Activated CD4-positive, alpha-beta T cell treated with anti-CD3 and anti-CD28 coated beads for 36 hours (primary cell): ENCODE measurements around the gene C1orf141. TPM values are rescaled to one million over a fixed set of nuclear protein-coding genes. Genes with fewer than 3 reads are reported as not detected.
"Not testable (repeated sequence)": the region's sequence is repeated elsewhere in the genome, so short reads cannot be mapped to it uniquely, and the experiment has no call there.

Source experiments
- ATAC-seq: fragments of 200-7000 bp; cut with Tn5 transposase; one replicate; pipeline ENCODE4 v1.10.0; 2021; ENCODE audit warnings: mild to moderate bottlenecking, moderate library complexity
- CTCF ChIA-PET: fragments of 350-600 bp; sonication (Branson Sonifier 250); formaldehyde crosslinking; loops from one replicate; lab custom pipeline; 2021; ENCODE audit warnings: antibody characterized with exemption; lab: Charles Lee
- POLR2A ChIA-PET: fragments of 350-600 bp; sonication (Branson Sonifier 250); formaldehyde crosslinking; loops from one replicate; lab custom pipeline; 2021; ENCODE audit warnings: antibody characterized with exemption, inconsistent platforms; lab: Charles Lee
- DNase-seq: peaks from one replicate; pipeline ENCODE4 v3.0.0-alpha.2; 2020
- H3K27ac Mint-ChIP-seq: one replicate; pipeline ENCODE4 v1.8.0; 2021; ENCODE audit warnings: mixed read lengths
- H3K27me3 Mint-ChIP-seq: one replicate; pipeline ENCODE4 v1.8.0; 2021; ENCODE audit warnings: mixed read lengths
- H3K36me3 Mint-ChIP-seq: one replicate; pipeline ENCODE4 v1.8.0; 2021; ENCODE audit warnings: low read depth, mixed read lengths
- H3K4me1 Mint-ChIP-seq: one replicate; pipeline ENCODE4 v1.8.0; 2021; ENCODE audit warnings: mixed read lengths
- H3K4me3 Mint-ChIP-seq: one replicate; pipeline ENCODE4 v1.8.0; 2021; ENCODE audit warnings: mild to moderate bottlenecking, moderate library complexity, mixed read lengths
- H3K9me3 Mint-ChIP-seq: one replicate; pipeline ENCODE4 v1.8.0; 2021; ENCODE audit warnings: low read depth, mixed read lengths
- intact Hi-C, 2 experiments: fragments of 100-400 bp; cut with DNase I in 1 of 2; cut with micrococcal nuclease in 1 of 2; formaldehyde crosslinking; loops; one replicate each; pipeline versions ENCODE4 v1.14.2 to v1.15.1; 2022 to 2024; cut with DNase I, micrococcal nuclease
- total RNA-seq, 2 experiments: library from RNA; stranded (reverse); gene quantifications; one replicate each; pipeline ENCODE4 v1.2.3, GENCODE V29; 2021

C1orf141 gene
- total RNA-seq, 2 experiments from 2014 or later, result 0.11 TPM; not detected in 1

GRCh38 chr1:67097305-67097704, 37.5 kb downstream of the C1orf141 start:
- Mint-ChIP-seq H3K9me3 (no peaks in the 10 kb centered on the region), H3K36me3 (no peaks in the 10 kb centered on the region)
- no peak for DNase-seq

GRCh38 chr1:67094191-67094590, 40.6 kb downstream of the C1orf141 start:
- POLR2A ChIA-PET, result no interaction called here
- ATAC-seq (no peak), DNase-seq (no peak)
- H3K27me3 Mint-ChIP-seq, result peaks cover 4% of the 10 kb centered on the region
- H3K4me1 Mint-ChIP-seq, result no peaks in the 10 kb centered on the region
- CTCF ChIA-PET, result interaction anchor here (1.2 to 1.8 kb wide), 2 partner anchors 9 to 10 kb away, joined by 3 to 7 read pairs; no protein-coding TSS in a partner anchor
- no peak overlapping the region for H3K4me3 Mint-ChIP-seq
- intact Hi-C loops, result no loop called here
- no peaks in the 10 kb centered on the region for H3K36me3 Mint-ChIP-seq
- no peak overlapping the region for H3K27ac Mint-ChIP-seq
- H3K9me3 Mint-ChIP-seq, result no peaks in the 10 kb centered on the region

More at GRCh38 chr1:67097305-67097704, 37.5 kb downstream of the C1orf141 start:
- ChIA-PET POLR2A (no interaction called here), CTCF (interaction anchor here (0.6 kb wide), 1 partner anchor 94 kb away, joined by 4 read pairs; no protein-coding TSS in a partner anchor)
- peaks cover 8% of the 10 kb centered on the region for H3K27me3 Mint-ChIP-seq
- H3K27ac Mint-ChIP-seq, result no peak overlapping the region
- no peak overlapping the region for H3K4me3 Mint-ChIP-seq
- no peaks in the 10 kb centered on the region for H3K4me1 Mint-ChIP-seq
- intact Hi-C loops, result no loop called here
- no peak for ATAC-seq

GRCh38 chr1:67089685-67090208, 45.0 kb downstream of the C1orf141 start:
- ChIA-PET CTCF (no interaction called here), POLR2A (no interaction called here)
- H3K36me3 Mint-ChIP-seq, result no peaks in the 10 kb centered on the region
- DNase-seq (no peak), ATAC-seq (no peak)
- no peak overlapping the region for H3K27ac Mint-ChIP-seq
- H3K27me3 Mint-ChIP-seq, result no peaks in the 10 kb centered on the region
- intact Hi-C loops, result no loop called here
- H3K4me3 Mint-ChIP-seq, result no peak overlapping the region
- no peaks in the 10 kb centered on the region for H3K4me1 Mint-ChIP-seq
- no peaks in the 10 kb centered on the region for H3K9me3 Mint-ChIP-seq

- no peaks in the 10 kb centered on the region for H3K4me1 Mint-ChIP-seq
- no peak for ATAC-seq
- DNase-seq, result no peak
- no peak overlapping the region for H3K4me3 Mint-ChIP-seq
- H3K27me3 Mint-ChIP-seq, result no peaks in the 10 kb centered on the region
- H3K9me3 Mint-ChIP-seq, result no peaks in the 10 kb centered on the region
- H3K27ac Mint-ChIP-seq, result no peak overlapping the region
- ChIA-PET CTCF (no interaction called here), POLR2A (no interaction called here)
- intact Hi-C loops, result no loop called here
- no peaks in the 10 kb centered on the region for H3K36me3 Mint-ChIP-seq
Measured at GRCh38 chr1:67088440-67088839, 46.3 kb downstream of the C1orf141 start.

GRCh38 chr1:67085326-67085725, 49.4 kb downstream of the C1orf141 start:
- Mint-ChIP-seq H3K4me3 (no peak overlapping the region), H3K27ac (no peak overlapping the region), H3K4me1 (no peaks in the 10 kb centered on the region), H3K36me3 (no peaks in the 10 kb centered on the region), H3K27me3 (no peaks in the 10 kb centered on the region), H3K9me3 (no peaks in the 10 kb centered on the region)
- POLR2A ChIA-PET, result interaction anchor here (0.6 kb wide), 1 partner anchor 26 kb away, joined by 3 read pairs; no protein-coding TSS in a partner anchor
- CTCF ChIA-PET, result interaction anchor here (1.3 kb wide), 1 partner anchor 10 kb away, joined by 7 read pairs; no protein-coding TSS in a partner anchor
- intact Hi-C loops, result no loop called here
- ATAC-seq (no peak), DNase-seq (no peak)

GRCh38 chr1:67084765-67085318, 49.9 kb downstream of the C1orf141 start:
- no peaks in the 10 kb centered on the region for H3K4me1 Mint-ChIP-seq
- no peaks in the 10 kb centered on the region for H3K9me3 Mint-ChIP-seq
- ATAC-seq (no peak), DNase-seq (no peak)
- no peaks in the 10 kb centered on the region for H3K36me3 Mint-ChIP-seq
- H3K27me3 Mint-ChIP-seq, result no peaks in the 10 kb centered on the region
- no peak overlapping the region for H3K4me3 Mint-ChIP-seq
- no peak overlapping the region for H3K27ac Mint-ChIP-seq
- POLR2A ChIA-PET, result interaction anchor here (0.6 kb wide), 1 partner anchor 26 kb away, joined by 3 read pairs; no protein-coding TSS in a partner anchor
- intact Hi-C loops, result no loop called here
- CTCF ChIA-PET, result interaction anchor here (1.3 kb wide), 1 partner anchor 10 kb away, joined by 7 read pairs; no protein-coding TSS in a partner anchor

- H3K4me3 Mint-ChIP-seq, result no peak overlapping the region
- no peak for ATAC-seq
Measured at GRCh38 chr1:67078291-67078690, 56.5 kb downstream of the C1orf141 start.

GRCh38 chr1:67077593-67077992, 57.2 kb downstream of the C1orf141 start:
- H3K4me3 Mint-ChIP-seq, result no peak overlapping the region
- H3K9me3 Mint-ChIP-seq, result peaks cover 7% of the 10 kb centered on the region
- H3K36me3 Mint-ChIP-seq, result peaks cover 2% of the 10 kb centered on the region
- intact Hi-C loops, result no loop called here
- peaks cover 3% of the 10 kb centered on the region for H3K27me3 Mint-ChIP-seq
- H3K27ac Mint-ChIP-seq, result no peak overlapping the region
- ATAC-seq, result peak; percentile 70
- H3K4me1 Mint-ChIP-seq, result no peaks in the 10 kb centered on the region
- ChIA-PET POLR2A (no interaction called here), CTCF (no interaction called here)
- DNase-seq, result no peak

More at GRCh38 chr1:67078291-67078690, 56.5 kb downstream of the C1orf141 start:
- ChIA-PET POLR2A (no interaction called here), CTCF (no interaction called here)
- Mint-ChIP-seq H3K4me1 (no peaks in the 10 kb centered on the region), H3K36me3 (no peaks in the 10 kb centered on the region), H3K27me3 (no peaks in the 10 kb centered on the region), H3K27ac (no peak overlapping the region), H3K9me3 (peaks cover 2% of the 10 kb centered on the region)
- intact Hi-C loops, result no loop called here
- DNase-seq, result no peak

GRCh38 chr1:67072749-67073148, 62.0 kb downstream of the C1orf141 start:
- ChIA-PET POLR2A (no interaction called here), CTCF (no interaction called here)
- H3K27ac Mint-ChIP-seq, result no peak overlapping the region
- H3K36me3 Mint-ChIP-seq, result peaks cover 6% of the 10 kb centered on the region
- H3K4me3 Mint-ChIP-seq, result no peak overlapping the region
- H3K27me3 Mint-ChIP-seq, result peaks cover 5% of the 10 kb centered on the region
- DNase-seq (no peak), ATAC-seq (no peak)
- intact Hi-C loops, result no loop called here
- peaks cover 16% of the 10 kb centered on the region for H3K9me3 Mint-ChIP-seq
- H3K4me1 Mint-ChIP-seq, result no peaks in the 10 kb centered on the region

- DNase-seq, H3K4me1 Mint-ChIP-seq, ATAC-seq, H3K27ac Mint-ChIP-seq, H3K4me3 Mint-ChIP-seq, intact Hi-C loops, H3K27me3 Mint-ChIP-seq, H3K36me3 Mint-ChIP-seq, POLR2A ChIA-PET, CTCF ChIA-PET: not testable (repeated sequence)
- H3K9me3 Mint-ChIP-seq, result peaks cover 21% of the 10 kb centered on the region
Measured at GRCh38 chr1:67067655-67068054, 67.1 kb downstream of the C1orf141 start.

- DNase-seq (no peak), ATAC-seq (no peak)
- no peak overlapping the region for H3K27ac Mint-ChIP-seq
- peaks cover 6% of the 10 kb centered on the region for H3K9me3 Mint-ChIP-seq
- H3K36me3 Mint-ChIP-seq, result no peaks in the 10 kb centered on the region
- POLR2A ChIA-PET, result no interaction called here
- peaks cover 4% of the 10 kb centered on the region for H3K27me3 Mint-ChIP-seq
- no peak overlapping the region for H3K4me3 Mint-ChIP-seq
- intact Hi-C loops, result loop anchor here in 1 of 2 experiments (5.0 kb wide), 1 partner anchor 45 kb away; no protein-coding TSS in a partner anchor
- H3K4me1 Mint-ChIP-seq, result no peaks in the 10 kb centered on the region
- CTCF ChIA-PET, result interaction anchor here (0.7 kb wide), 1 partner anchor 438 kb away, joined by 4 read pairs; no protein-coding TSS in a partner anchor
Measured at GRCh38 chr1:67062412-67062811, 72.4 kb downstream of the C1orf141 start.

- Mint-ChIP-seq H3K36me3 (no peaks in the 10 kb centered on the region), H3K27me3 (peaks cover 4% of the 10 kb centered on the region), H3K9me3 (no peaks in the 10 kb centered on the region), H3K4me3 (no peak overlapping the region), H3K27ac (no peak overlapping the region), H3K4me1 (no peaks in the 10 kb centered on the region)
- DNase-seq, result no peak
- ChIA-PET CTCF (interaction anchor here (0.7 to 1.2 kb wide), 3 partner anchors 10 to 87 kb away, joined by 3 to 4 read pairs (median 3); no protein-coding TSS in a partner anchor), POLR2A (no interaction called here)
- no peak for ATAC-seq
- intact Hi-C loops, result loop anchor here in 1 of 2 experiments (5.0 kb wide), 1 partner anchor 46 kb away; no protein-coding TSS in a partner anchor
Measured at GRCh38 chr1:67061266-67061665, 73.5 kb downstream of the C1orf141 start.
